Epidermal melanocyte (primary cell): ENCODE measurements around the gene LRRC42.

Experiments used
- DNase-seq: peaks from one replicate; pipeline ENCODE4 v3.0.0; 2011; ENCODE audit warnings: low spot score; ENCODE audit not compliant: insufficient read length

Gene LRRC42, protein sequence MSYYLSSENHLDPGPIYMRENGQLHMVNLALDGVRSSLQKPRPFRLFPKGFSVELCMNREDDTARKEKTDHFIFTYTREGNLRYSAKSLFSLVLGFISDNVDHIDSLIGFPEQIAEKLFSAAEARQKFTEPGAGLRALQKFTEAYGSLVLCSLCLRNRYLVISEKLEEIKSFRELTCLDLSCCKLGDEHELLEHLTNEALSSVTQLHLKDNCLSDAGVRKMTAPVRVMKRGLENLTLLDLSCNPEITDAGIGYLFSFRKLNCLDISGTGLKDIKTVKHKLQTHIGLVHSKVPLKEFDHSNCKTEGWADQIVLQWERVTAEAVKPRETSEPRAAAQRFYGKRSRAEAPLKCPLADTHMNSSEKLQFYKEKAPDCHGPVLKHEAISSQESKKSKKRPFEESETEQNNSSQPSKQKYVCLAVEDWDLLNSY

DNA sequence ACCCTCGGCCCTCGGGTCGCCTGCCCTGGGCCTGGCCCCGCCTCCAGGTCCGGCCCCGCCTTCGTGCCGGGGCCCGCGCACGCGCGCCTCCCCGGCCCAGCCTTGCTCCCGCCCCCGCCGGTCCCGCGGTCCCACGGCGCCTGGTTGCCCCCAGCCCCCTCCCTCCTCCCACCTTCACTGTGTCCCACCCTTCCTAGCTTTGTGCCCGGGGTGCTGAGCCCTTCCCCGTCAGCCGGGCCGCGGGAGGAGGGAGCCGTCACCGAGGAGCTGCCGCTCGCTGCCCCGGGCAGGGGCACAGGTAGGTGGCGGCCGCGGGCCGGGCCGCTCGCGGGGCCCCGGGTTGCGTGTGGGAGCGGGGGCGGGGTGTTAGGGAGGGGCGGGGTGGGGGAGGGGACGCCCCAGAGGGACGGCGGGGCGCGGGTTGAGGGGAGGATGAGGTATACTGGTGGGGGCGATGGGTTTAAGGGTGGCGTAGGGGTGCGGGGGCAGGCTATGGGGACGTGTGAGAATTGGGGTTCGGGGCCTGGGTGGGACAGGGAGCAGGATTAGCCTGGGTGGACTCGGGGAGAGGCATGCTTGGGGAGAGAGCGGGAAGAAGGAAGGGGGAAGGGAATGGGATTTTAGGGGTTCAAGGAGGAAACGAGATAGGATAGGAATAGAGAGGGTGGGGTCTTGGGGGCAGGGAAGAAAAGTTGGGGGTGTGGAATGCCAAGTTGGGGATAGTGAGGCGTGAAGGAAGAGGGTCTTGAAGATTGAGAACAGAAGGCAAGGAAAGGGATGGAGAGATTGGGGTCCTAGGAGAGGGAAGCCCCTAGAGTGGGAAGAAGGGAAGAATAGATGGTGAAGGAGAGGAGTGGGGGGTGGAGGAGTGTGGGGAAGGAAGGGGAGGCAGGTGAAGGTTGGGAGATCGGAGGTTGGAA lies at the start of gene LRRC42:
TSS of gene LRRC42 (plus strand) at position 99 of the 920 bp plus-strand sequence. CDS start 5,650 bp downstream, outside the sequence.
- peak; percentile 87 for DNase-seq

DNA sequence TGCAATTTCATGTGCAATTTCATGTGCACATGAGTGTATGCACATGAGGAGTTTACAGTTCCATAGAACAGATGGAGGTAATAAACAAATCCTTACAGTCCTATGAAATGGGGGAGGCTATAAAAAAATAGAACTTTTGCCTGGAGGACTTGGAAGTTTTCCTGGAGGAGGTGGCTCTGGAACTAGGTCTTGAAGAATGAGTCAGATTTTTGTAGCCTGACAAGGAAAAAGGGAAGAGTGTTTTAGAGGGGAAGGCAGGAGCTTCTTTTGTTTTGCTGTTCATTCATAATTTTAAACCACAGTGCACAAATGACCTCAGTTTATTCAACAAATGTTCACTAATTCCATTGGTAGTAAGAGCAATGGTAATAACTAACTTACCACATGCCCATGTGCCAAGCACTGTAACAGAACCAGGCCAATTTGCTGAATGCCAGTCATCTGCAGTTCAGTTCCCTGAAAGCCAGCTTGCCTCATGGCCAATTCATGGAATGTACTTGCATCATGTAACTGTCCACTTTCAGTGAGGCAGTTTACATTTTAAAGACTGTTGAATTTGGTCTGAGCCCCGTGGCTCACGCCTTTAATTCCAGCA lies 49.4 kb upstream of the LRRC42 start:
- peak; percentile 53 for DNase-seq

DNA sequence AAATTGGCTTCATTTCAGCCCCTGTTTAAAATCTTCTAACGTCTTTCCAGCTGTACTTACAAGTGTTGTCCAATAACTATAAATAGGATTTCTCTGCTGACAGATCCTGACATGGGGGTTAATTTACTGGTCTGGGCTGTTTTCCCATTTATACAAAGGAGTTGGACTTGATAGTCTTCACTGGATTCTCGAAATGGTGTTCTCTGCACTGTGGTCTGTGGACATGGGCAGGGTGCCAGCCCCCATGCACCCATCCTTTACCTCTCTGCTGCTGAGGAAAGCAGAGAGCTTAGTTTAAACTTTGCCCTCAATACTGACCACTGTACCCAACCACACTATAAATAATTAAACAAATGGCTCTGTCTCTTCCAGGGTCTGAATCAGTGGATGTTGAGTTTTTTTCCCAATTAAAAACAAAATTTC lies 46.9 kb upstream of the LRRC42 start:
- no peak for DNase-seq

DNA sequence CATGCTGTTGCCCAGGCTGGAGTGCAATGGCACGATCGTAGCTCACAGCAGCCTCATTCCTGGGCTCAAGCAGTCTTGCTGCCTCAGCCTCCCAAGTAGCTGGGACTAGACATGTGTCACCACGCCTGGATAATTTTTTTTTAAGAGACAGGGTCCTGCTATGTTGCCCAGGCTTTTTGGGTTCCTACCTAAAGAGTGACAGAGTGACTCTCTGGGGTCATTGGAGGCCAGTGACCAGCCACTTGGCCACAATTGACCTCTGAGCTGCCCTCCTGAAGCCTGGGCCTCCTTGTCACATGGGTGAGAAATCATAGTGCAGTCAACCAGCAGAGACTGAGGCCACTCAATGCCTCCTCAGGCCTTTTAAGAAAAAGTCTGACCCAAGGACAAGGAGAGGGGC lies 46.4 kb upstream of the LRRC42 start:
- DNase-seq = no peak

DNA sequence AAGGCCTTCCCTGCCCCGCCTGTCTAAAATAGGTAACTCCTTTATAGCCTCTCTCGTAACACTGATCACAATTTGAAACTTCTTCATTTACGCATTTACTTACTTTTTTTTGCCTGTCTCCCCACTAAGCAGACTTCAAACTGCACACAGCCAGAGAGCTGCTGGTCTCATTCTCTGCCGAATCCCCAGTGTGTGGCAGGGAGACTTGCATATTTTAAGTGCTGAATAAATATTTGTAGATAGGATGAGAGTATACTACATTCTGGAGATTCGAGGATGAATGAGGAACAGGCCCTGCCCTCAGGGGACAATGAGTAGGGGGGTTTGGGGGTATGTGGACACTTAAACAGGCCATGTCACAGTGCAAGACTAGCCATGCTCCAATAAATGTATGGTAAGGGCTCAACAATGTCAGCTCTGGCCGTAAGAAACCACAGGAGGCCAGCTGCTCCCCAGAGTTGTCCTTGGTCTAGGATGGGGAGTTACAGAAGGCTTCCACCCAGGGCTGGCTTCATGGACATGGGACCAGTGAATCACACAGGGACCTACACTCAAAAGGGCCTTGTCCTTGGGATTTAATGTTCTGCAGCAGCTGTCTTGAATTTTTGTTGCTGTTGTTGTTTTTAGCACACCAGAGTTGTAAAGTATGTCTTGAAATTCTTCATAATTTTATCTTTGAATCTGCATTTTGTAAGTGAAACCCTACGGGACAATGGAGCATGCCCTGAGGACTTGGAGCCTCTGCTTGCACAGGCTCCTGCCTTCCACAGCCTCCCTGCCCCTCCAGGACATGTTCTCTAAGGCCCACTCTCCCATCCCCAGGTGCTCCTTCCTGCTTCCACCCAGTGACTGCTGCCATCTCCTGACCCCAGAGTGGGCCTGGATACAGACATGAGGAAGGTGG lies 43.7 kb upstream of the LRRC42 start:
- DNase-seq = no peak

DNA sequence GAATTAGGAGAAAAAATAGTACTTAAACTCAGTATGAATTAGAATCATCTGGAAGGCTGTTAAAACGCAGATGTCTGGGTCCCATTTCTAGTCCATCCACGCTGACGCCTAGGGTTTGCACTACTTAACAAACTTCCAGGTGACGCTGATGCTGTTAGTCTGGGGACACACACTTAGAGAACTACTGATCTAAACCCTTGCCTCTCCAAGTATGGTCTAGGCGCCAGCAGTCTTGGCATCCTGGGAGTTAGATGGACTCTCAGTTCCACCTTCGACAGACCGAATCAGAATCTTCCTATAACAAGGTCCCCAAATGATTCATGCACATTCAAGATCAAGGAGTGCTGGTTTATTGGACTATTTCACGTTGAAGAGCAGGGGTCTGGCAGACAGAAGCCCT lies 40.6 kb upstream of the LRRC42 start:
- no peak for DNase-seq

DNA sequence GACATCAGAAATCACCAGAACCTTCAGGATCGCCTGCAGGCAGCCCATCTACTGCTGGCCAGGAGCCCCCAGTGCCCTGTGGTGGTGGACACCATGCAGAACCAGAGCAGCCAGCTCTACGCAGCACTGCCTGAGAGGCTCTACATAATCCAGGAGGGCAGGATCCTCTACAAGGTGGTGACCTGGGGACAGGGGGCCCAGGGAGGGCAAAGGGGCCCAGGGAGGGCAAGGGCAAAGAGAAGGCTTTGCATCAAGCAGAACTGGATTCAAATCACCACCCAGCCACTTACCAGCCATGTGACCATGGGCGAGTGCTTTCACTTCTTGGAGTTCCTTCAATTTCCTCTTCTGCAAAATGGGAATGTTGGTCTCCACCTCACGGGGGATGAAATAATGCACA lies 40.0 kb upstream of the LRRC42 start:
- DNase-seq = no peak

DNA sequence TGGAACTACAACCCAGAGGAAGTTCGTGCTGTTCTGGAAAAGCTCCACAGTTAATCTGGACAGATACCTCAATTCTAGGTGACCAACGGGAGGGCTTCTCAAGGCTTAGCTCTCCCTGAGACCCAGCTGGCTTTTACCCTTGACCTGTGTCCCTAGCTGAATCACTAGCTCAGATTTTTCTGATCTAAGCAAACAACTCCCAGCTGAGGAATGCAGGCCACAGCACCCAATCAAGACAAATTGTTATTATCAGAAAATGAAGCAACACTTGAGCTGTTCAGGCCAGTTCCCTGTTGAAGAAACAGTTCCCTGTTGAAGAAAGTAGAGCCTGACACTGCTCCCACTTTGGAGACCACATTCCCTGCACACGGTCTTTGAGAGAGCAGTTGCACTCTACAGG lies 36.2 kb upstream of the LRRC42 start:
- DNase-seq = no peak

DNA sequence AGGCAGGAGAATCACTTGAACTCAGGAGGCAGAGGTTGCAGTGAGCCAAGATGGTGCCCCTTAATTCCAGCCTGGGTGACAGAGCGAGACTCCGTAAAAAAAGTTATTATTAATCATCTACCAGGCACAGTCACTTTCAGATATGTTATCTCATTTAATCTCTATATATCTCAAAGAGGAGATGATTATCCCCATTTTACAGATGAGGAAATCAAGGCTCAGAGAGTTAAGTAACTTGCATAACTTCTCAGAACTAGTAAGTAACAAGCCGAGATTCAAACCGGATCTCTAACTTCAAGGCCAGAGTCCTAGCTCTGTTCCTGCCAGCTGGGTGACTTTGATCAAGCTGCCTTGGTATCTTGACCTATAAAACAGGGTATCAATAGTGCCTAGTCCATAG lies 34.7 kb upstream of the LRRC42 start:
- DNase-seq = no peak

DNA sequence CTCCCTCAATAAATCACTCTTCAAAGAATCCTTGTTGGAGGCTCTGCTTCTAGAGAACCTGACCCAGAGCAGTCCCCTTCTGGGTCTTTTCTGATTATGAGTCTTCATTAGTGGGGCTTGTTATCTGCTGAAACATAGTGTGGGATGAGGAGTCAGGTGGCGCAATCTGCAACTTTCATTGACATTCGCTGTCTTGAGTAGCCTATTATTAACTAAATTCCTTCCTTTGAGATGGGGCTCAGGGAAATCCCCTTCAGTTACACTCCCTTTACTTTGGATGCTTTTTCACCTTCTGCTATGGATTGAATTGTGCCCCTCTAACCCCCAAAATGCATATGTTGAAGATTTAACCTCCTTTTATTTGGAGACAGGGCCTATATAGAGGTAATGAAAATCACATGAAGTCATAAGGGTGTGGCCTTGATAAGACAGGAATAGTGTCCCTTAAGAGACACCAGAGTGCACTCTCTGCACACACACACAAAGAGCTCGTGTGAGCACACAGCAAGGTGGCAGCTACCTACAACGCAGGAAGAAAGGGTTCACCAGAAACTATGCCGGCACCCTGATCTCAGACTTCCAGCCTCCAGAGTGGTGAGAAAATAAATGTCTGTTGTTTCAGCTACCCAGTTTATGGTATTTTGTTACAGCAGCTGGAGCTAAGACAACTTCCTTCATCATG lies 32.7 kb upstream of the LRRC42 start:
- DNase-seq = no peak

DNA sequence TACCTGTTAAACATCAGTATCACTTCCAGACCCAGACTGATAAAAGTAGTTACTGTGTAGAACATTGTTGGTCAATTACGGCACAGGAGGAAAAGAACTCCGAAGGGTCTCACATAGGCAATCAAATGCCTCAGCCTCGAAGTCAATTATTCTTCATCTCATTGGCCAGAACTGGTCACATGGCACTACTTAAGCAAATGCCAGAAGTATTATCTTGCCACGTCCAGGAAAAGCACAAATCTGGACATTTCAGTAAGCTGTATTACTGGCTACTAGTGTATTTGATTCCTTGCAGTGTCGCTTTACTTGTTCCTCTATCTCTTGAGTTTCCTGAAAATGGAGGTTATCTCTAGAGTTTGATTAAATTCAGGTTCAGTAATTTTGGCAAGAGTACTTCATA lies 27.8 kb upstream of the LRRC42 start:
- no peak for DNase-seq

DNA sequence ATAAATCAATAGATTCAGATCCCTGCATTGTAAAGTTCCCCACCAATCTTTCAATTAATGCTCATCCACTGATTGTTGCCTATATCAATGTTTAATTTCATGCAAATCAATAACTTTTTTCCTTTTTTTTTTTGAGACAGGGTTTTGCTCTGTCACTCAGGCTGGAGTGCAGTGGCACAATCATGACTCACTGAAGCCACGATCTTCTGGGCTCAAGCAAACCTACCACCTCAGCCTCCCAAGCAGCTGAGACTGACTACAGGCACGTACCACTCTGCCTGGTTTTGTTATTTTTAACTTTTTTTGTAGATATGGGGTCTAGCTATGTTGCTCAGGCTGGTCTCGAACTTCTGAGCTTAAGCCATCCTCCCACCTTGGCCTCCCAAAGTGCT lies 26.5 kb upstream of the LRRC42 start:
- DNase-seq = no peak

DNA sequence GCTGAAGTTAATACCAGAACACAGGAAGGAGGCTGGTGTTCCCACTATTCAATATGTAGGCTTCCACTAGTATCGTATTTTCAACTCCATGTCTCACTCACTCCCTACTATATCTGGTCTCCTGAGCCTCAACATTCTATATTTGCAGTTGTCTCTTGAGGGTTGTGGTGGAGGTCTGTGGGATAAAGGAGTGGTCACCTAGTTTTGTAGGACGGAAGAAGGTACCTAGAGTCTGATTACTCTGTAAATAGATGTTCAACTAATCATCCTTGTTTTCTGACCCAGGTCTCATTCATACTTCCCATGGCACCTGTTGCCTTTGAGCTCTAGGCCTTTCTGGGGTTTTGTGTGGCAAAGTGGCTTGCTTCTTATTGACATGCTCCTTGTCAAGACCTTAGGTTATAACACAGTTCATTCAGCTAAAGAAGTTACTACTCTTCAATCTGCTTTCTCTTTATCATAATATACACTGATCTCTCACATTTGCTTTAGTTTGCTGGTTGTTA lies 18.7 kb upstream of the LRRC42 start:
- DNase-seq = no peak

DNA sequence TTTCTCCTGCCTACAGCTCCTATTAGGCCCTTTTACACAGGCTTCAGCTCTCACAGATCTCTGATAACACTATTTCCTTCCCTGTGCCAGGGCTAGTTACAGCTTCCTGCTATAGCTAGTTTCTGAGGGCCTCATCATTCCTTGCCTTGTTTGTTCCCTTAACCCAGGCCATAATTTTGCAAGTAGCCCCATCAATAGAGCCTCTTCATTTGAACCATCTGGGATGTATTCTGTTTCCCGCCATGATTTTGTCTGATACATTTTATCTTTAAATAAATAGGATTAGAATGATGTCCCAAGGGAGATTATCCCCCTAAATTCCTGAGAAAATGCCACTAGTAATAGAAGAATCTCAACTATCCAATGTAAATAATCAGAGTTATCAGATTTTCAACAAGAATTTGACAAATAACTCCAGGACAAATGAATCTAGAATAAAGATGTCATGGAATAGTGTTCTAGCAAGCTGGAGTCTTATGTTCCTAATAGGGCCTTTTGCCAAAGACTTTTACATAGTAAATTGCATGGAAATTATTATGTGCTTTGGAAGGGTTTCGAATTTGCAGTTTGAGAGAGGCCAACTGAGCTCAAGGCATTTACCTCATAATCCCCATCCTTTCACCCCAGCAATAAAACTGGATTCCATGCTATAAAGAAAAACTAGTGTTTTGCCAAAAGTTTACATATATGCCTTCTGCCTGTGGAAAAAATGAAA lies 16.7 kb upstream of the LRRC42 start:
- DNase-seq = no peak

DNA sequence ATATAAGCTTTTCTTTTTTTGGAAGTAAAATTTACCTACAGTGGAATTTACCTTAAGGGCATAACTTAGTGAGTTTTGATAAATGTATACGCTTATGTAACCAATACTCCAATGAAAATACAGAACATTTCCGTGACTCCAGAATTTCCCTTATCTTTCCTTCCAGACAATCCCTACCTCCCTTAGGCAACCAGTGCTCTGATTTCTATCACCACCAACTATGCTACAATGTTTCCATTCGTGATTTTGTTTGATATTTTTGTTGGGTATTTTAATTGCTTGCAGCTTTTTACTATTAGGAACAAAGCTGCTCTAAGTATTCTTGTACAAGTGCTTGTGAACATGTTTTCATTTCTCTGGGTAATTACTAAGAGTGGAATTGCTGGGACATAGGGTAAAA lies 15.2 kb upstream of the LRRC42 start:
- DNase-seq = no peak

DNA sequence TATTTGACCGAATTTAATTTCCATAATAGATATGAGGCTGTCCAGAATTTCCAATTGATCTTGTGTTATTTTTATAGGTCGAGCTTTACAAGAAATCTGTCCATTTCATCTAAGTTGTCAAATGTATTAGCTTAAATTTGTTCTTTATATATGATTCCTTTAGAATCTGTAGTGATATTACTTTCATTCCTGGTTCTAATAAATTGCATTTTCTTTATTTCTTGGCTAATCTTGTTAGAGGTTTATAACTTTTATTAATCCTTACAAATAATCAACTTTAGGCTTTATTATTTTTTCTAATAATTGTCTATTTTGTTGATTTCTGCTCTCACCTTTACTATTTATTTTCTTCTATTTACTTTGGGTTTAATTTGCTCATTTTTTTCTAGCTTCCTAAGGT lies 14.6 kb upstream of the LRRC42 start:
- no peak for DNase-seq

DNA sequence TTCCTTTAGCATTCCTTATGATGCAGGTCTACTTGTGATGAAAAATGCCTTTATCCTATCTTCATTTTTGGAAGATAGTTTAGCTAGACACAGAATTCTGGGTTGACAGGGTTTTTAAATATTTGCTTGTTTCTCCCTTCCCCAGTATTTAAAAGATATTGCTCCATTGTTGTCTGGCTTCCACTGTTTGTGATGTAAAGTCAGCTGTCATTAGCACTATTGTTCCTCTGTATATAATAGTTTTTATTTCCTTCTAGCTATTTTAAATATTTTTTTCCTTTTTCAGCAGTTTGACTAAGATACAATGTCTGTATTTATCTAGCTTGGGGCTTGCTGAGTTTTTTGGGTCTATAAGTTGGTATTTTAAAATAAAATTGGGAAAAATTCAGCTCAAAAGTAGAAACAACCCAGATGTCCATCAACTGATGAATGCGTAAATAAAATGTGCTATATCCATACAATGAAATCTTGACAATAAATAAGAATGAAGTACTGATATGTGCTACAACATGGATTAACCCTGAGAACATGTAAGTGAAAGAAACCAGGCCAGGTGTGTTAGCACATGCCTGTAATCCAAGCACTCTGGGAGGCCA lies 11.9 kb upstream of the LRRC42 start:
- DNase-seq = no peak

DNA sequence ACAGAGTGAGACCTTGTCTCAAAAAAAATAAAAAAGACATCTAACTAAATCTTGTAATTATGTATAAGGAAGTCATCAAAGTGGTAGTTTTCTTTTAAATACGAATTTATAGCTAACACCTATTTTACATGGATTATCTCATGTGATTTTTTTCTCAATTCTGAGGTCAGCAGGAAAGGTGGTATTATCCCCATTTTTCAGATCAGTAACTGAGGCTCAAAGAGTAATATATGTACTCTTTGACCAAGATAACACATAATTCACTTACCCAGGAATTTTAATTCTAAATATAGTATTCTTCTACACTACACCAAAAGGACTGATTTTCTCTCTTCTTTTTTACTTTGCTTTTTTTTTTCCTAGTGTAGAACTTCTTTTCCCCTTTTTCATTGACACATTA lies 9.7 kb upstream of the LRRC42 start:
- no peak for DNase-seq

DNA sequence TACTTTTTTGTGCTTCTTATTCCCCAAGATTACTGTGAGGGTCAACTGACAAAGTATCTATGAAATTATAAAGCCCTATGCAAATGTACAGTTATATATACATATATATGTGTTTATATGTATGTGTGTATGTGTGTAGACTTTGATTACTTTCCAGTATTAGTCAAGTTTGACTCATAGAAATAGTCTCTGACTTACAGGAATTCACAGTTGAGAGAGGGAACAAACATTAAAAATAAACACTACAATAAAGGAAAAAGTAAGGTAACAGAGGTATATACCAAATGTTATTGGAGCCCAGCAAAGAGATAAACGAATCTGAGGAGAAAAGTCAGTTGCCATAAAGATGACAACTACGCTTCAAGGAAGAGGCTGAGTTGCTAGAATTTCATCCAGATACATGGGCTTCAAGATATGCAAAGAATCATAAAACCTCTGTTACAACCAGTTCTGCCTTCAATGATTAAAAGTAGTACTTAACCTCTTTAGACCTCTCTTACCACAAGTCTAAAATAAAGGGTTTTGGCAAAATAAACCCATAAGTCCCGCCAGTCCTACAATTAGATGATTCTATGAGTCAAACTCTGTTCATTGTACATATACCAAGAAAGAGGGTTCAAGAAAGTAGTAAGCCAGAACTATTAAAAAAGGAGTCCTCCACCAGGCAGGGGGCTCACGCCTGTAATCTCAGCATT lies 7.9 kb upstream of the LRRC42 start:
- DNase-seq = no peak
